K562 (cell line): ENCODE results near the gene B4GALNT2. TPM values are rescaled to one million over a fixed set of nuclear protein-coding genes. Genes with fewer than 3 reads are reported as not detected.

Source experiments
- BRD9 ChIP-seq: fragments of 450-650 bp; IDR thresholded peaks from 2 replicates; pipeline ENCODE4 v1.6.1; 2018; ENCODE audit warnings: low read depth; ENCODE audit not compliant: partially characterized antibody
- CCNT2 ChIP-seq: IDR thresholded peaks from 2 replicates; pipeline ENCODE4 v1.6.1; 2011; ENCODE audit warnings: borderline replicate concordance, low read depth, mild to moderate bottlenecking, moderate library complexity, mixed read lengths, low read length; ENCODE audit not compliant: insufficient read length; ENCODE audit errors: extremely low read depth
- EP400 ChIP-seq: fragments of 450-650 bp; IDR thresholded peaks from 2 replicates; pipeline ENCODE4 v1.6.1; 2017; ENCODE audit warnings: antibody characterized with exemption, mild to moderate bottlenecking, moderate library complexity
- MNT ChIP-seq, 2 experiments: fragments of 450-650 bp; conservative IDR thresholded peaks; 2 replicates each; pipeline ENCODE4 v1.6.1; 2017; ENCODE audit warnings: mild to moderate bottlenecking in 2 of 2, moderate library complexity in 2 of 2
- MYNN ChIP-seq, 2 experiments: sonication (generic); formaldehyde crosslinking in 1 of 2; IDR thresholded peaks; 2 replicates each; pipeline versions ENCODE4 v1.5.0 to v1.6.1; 2016 to 2020; ENCODE audit warnings: antibody characterized with exemption in 1 of 2, missing genetic modification reagents in 1 of 2
- NCOR1 ChIP-seq: fragments of 450-650 bp; IDR thresholded peaks from 2 replicates; pipeline ENCODE4 v1.6.1; 2016; ENCODE audit warnings: mild to moderate bottlenecking, moderate library complexity
- NONO ChIP-seq, 2 experiments: fragments of 200-400 bp in 1 of 2; fragments of 450-650 bp in 1 of 2; formaldehyde crosslinking in 1 of 2; IDR thresholded peaks; 2 replicates each; pipeline ENCODE4 v1.6.1; 2017; ENCODE audit warnings: low read depth in 2 of 2, mild to moderate bottlenecking in 2 of 2, moderate library complexity in 2 of 2, low read length in 1 of 2
- POLR2B ChIP-seq: fragments of 450-650 bp; IDR thresholded peaks from 2 replicates; pipeline ENCODE4 v1.6.1; 2018; ENCODE audit warnings: low read depth; ENCODE audit not compliant: partially characterized antibody
- SAFB ChIP-seq: fragments of 200-400 bp; formaldehyde crosslinking; IDR thresholded peaks from 2 replicates; pipeline ENCODE4 v1.6.1; 2017; ENCODE audit warnings: low read depth, low read length, borderline replicate concordance
- STAT6 ChIP-seq: sonication (generic); formaldehyde crosslinking; IDR thresholded peaks from 2 replicates; pipeline ENCODE4 v1.8.1; 2023; ENCODE audit warnings: mild to moderate bottlenecking, missing genetic modification reagents
- TBL1XR1 ChIP-seq, 2 experiments: IDR thresholded peaks; 2 replicates each; pipeline ENCODE4 v1.6.1; 2012; ENCODE audit warnings: improper control_type of control experiment in 2 of 2, low read length in 2 of 2, mild to moderate bottlenecking in 1 of 2
- ZNF407 ChIP-seq: fragments of 450-650 bp; IDR thresholded peaks from 2 replicates; pipeline ENCODE4 v1.6.1; 2016; ENCODE audit warnings: low read depth
- polyA plus RNA-seq, 8 experiments: library from polyadenylated mRNA; depleted of rRNA in 4 of 8; stranded (reverse) in 5 of 8; unstranded in 3 of 8; fragments of >200 nt; fragmentation: Nextera tagmentation in 2 of 8; fragmentation: Illumina TruSeq in 1 of 8; extraction: Ambion mirVana in 2 of 8; extraction: Trizol in 1 of 8; gene quantifications; 2 replicates each; pipeline versions ENCODE4 v1.2.1 to v1.2.3, GENCODE V29; 2011 to 2014; ENCODE audit warnings: inconsistent platforms in 1 of 8, missing spikeins in 1 of 8
- total RNA-seq, 7 experiments: library from RNA; depleted of rRNA in 6 of 7; stranded (reverse); fragments of >200 nt in 6 of 7; fragmentation: Illumina TruSeq in 2 of 7; extraction: Trizol in 2 of 7; gene quantifications; 2 replicates each; pipeline versions ENCODE4 v1.2.1 to v1.2.3, GENCODE V29; 2011 to 2021; ENCODE audit warnings: low replicate concordance in 1 of 7
- TF ChIP-seq, protein P1 (sequence below): fragments of 450-650 bp; IDR thresholded peaks from 2 replicates; pipeline ENCODE4 v1.6.1; 2016; ENCODE audit warnings: borderline replicate concordance

The B4GALNT2 gene
- total and polyA plus RNA-seq, 9 of the 15 experiments (the other 6 are each of a cell fraction or from before 2014, with no cell fraction given): not detected

- TF ChIP-seq ZNF407: peak; percentile 64; the same call in 1 of the 2 replicates
- TF ChIP-seq TBL1XR1 (IDR thresholded peaks at IDR 0.05; ENCODE audit: low read length in 2 of 2): no peak
- no peak for TF ChIP-seq EP400
- TF ChIP-seq MNT (conservative IDR thresholded peaks at IDR 0.05): no peak
- no peak for TF ChIP-seq NONO (IDR thresholded peaks at IDR 0.05; ENCODE audit: low read depth in 2 of 2, low read length in 1 of 2)
- no peak for TF ChIP-seq STAT6 (CRISPR knock-in tag)
- TF ChIP-seq BRD9: no peak
- TF ChIP-seq POLR2B: no peak
- TF ChIP-seq CCNT2: no peak
- TF ChIP-seq NCOR1: no peak
- TF ChIP-seq, protein P1, sequence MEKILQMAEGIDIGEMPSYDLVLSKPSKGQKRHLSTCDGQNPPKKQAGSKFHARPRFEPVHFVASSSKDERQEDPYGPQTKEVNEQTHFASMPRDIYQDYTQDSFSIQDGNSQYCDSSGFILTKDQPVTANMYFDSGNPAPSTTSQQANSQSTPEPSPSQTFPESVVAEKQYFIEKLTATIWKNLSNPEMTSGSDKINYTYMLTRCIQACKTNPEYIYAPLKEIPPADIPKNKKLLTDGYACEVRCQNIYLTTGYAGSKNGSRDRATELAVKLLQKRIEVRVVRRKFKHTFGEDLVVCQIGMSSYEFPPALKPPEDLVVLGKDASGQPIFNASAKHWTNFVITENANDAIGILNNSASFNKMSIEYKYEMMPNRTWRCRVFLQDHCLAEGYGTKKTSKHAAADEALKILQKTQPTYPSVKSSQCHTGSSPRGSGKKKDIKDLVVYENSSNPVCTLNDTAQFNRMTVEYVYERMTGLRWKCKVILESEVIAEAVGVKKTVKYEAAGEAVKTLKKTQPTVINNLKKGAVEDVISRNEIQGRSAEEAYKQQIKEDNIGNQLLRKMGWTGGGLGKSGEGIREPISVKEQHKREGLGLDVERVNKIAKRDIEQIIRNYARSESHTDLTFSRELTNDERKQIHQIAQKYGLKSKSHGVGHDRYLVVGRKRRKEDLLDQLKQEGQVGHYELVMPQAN: no peak
- TF ChIP-seq MYNN (IDR thresholded peaks at IDR 0.05): no peak
- TF ChIP-seq MYNN (CRISPR knock-in tag; IDR thresholded peaks at IDR 0.05): no peak
- TF ChIP-seq SAFB: no peak
Measured at GRCh38 chr17:49191409-49191916, 58.9 kb downstream of the B4GALNT2 start (continued).
